ENCODE measurements around the gene SEZ6L.

GRCh38 chr22:26164174-26164573 is 5.1 kb upstream of the SEZ6L start:
- TF ChIP-seq CTCF (IDR thresholded peaks at IDR 0.05; ENCODE audit: low read length): no peak
- no peak for TF ChIP-seq EZH2 (IDR thresholded peaks at IDR 0.05; ENCODE audit: borderline replicate concordance, low read length)
